ENCODE results near the gene CHRM5.

GRCh38 chr15:34114739-34115138, 146.4 kb downstream of the CHRM5 start:
- TF ChIP-seq, protein P1, sequence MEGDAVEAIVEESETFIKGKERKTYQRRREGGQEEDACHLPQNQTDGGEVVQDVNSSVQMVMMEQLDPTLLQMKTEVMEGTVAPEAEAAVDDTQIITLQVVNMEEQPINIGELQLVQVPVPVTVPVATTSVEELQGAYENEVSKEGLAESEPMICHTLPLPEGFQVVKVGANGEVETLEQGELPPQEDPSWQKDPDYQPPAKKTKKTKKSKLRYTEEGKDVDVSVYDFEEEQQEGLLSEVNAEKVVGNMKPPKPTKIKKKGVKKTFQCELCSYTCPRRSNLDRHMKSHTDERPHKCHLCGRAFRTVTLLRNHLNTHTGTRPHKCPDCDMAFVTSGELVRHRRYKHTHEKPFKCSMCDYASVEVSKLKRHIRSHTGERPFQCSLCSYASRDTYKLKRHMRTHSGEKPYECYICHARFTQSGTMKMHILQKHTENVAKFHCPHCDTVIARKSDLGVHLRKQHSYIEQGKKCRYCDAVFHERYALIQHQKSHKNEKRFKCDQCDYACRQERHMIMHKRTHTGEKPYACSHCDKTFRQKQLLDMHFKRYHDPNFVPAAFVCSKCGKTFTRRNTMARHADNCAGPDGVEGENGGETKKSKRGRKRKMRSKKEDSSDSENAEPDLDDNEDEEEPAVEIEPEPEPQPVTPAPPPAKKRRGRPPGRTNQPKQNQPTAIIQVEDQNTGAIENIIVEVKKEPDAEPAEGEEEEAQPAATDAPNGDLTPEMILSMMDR (IDR thresholded peaks at IDR 0.05; ENCODE audit: extremely low read depth in 1 of 2, insufficient read depth in 1 of 2, low read depth in 1 of 2, low read length in 2 of 2) = no peak
- TF ChIP-seq EZH2 (IDR thresholded peaks at IDR 0.05; ENCODE audit: borderline replicate concordance, low read depth, low read length, severe bottlenecking) (no peak), POLR2A (IDR thresholded peaks at IDR 0.05; ENCODE audit: low read depth, low read length) (no peak)

Measured in endothelial cell of umbilical vein (primary cell).